ENCODE data around the gene MAFG. TPM values are rescaled to one million over a fixed set of nuclear protein-coding genes. Genes with fewer than 3 reads are reported as not detected.

Gene MAFG
- total and polyA plus RNA-seq, 9 of the 15 experiments (the other 6 are each of a cell fraction or from before 2014, with no cell fraction given): 1.1 to 58.1 (median 24.9) TPM

DNA sequence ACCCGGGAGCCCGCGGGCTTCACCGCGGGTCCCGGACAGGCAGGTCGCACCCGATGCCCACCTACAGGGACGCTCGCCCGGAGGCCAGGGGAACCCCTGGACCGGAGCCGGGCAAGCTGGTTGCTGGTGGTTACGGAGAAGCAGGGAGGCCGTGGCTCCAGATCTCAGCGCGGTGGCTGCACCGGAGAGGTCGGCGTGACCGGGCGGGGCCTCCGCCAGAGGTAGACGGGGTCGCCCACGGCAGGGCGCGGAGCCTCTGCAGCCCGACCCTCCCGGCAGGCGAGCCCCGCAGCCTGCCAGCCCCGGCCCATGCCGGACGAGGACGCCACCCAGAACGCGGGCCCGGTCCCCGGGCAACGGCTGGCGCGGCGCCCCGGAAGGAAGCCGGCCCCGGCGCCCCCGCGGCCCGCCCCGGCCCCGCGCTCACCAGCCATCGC, 16.7 kb downstream of the MAFG start (continued):
- TF ChIP-seq STAT6 (CRISPR knock-in tag; IDR thresholded peaks at IDR 0.05) (no peak), HES1 (IDR thresholded peaks at IDR 0.05; ENCODE audit: low read depth) (no peak), GATAD2B (IDR thresholded peaks at IDR 0.05; ENCODE audit: borderline replicate concordance) (peak; percentile 37; the same call in 1 of the 2 replicates), ZNF253 (CRISPR knock-in tag; conservative IDR thresholded peaks at IDR 0.05) (no peak), RBM22 (IDR thresholded peaks at IDR 0.05; ENCODE audit: low read depth, low read length, poor library complexity, severe bottlenecking) (peak; percentile 34), NFIX (CRISPR knock-in tag; IDR thresholded peaks at IDR 0.05; ENCODE audit: low read depth) (no peak), PTBP1 (IDR thresholded peaks at IDR 0.05; ENCODE audit: low read depth, low read length) (no peak), MECOM (CRISPR knock-in tag; IDR thresholded peaks at IDR 0.05) (no peak), HDAC8 (tag; IDR thresholded peaks at IDR 0.05) (no peak), RBFOX2 (IDR thresholded peaks at IDR 0.05; ENCODE audit: low read depth, low read length) (peak; percentile 52), ZBTB7A (IDR thresholded peaks at IDR 0.05; ENCODE audit: borderline replicate concordance, control insufficient read depth, low read depth, low read length) (peak; percentile 14; the same call in 1 of the 2 replicates), BDP1 (IDR thresholded peaks at IDR 0.05; ENCODE audit: insufficient read depth, insufficient read length) (no peak), SIN3B (IDR thresholded peaks at IDR 0.05; ENCODE audit: low read depth) (peak; percentile 40; the same call in 1 of the 2 replicates), HMG20B (CRISPR knock-in tag; IDR thresholded peaks at IDR 0.05) (no peak), ATF7 (IDR thresholded peaks at IDR 0.05) (0 out of 2 replicates have a peak, but pooled peaks have one; percentile 21)
- TF ChIP-seq, protein P1, sequence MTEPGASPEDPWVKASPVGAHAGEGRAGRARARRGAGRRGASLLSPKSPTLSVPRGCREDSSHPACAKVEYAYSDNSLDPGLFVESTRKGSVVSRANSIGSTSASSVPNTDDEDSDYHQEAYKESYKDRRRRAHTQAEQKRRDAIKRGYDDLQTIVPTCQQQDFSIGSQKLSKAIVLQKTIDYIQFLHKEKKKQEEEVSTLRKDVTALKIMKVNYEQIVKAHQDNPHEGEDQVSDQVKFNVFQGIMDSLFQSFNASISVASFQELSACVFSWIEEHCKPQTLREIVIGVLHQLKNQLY (CRISPR knock-in tag; conservative IDR thresholded peaks at IDR 0.05): 0 out of 4 replicates have a peak, but pooled peaks of 1 of the 2 experiments have one; percentile 49
- TF ChIP-seq, protein P2, sequence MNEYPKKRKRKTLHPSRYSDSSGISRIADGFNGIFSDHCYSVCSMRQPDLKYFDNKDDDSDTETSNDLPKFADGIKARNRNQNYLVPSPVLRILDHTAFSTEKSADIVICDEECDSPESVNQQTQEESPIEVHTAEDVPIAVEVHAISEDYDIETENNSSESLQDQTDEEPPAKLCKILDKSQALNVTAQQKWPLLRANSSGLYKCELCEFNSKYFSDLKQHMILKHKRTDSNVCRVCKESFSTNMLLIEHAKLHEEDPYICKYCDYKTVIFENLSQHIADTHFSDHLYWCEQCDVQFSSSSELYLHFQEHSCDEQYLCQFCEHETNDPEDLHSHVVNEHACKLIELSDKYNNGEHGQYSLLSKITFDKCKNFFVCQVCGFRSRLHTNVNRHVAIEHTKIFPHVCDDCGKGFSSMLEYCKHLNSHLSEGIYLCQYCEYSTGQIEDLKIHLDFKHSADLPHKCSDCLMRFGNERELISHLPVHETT (CRISPR knock-in tag; conservative IDR thresholded peaks at IDR 0.05 in 1 of 2, IDR thresholded peaks at IDR 0.05 in 1 of 2): peak in 1 of 2 experiments; percentile 74; a peak in 1 of 4 replicates
